GM21528 (cell line): ENCODE measurements around the gene TMEM63B.

Source experiments
- ATAC-seq: cut with Tn5 transposase; IDR thresholded peaks from one replicate; pipeline ENCODE4 v1.9.1; 2021; ENCODE audit warnings: mild to moderate bottlenecking, moderate library complexity; ENCODE audit not compliant: unreplicated experiment, low FRiP score

The TMEM63B gene

GRCh38 chr6:44115866-44116265, 11.5 kb upstream of the TMEM63B start:
- no peak for ATAC-seq

- no peak for ATAC-seq
These were observed 10.5 kb upstream of the TMEM63B start for GRCh38 chr6:44116641-44117382.

GRCh38 chr6:44117397-44118128, 9.8 kb upstream of the TMEM63B start:
- no peak for ATAC-seq

GRCh38 chr6:44119704-44120262, 7.6 kb upstream of the TMEM63B start:
- no peak for ATAC-seq

- ATAC-seq: no peak
These were observed 6.5 kb upstream of the TMEM63B start for GRCh38 chr6:44120692-44121443.

- no peak for ATAC-seq
These were observed 4.6 kb upstream of the TMEM63B start for GRCh38 chr6:44122801-44123200.

- ATAC-seq: no peak
These were observed 3.8 kb upstream of the TMEM63B start for GRCh38 chr6:44123544-44123943.

- peak; percentile 32 for ATAC-seq
These were observed 819 bp upstream of the TMEM63B start for GRCh38 chr6:44126320-44127149.

- ATAC-seq: peak; percentile 16
These were observed 915 bp downstream of the TMEM63B start for GRCh38 chr6:44128020-44128917.

- no peak for ATAC-seq
These were observed 2.5 kb downstream of the TMEM63B start for GRCh38 chr6:44129841-44130322.

GRCh38 chr6:44131892-44132291, 4.5 kb downstream of the TMEM63B start:
- no peak for ATAC-seq

- no peak for ATAC-seq
These were observed 5.1 kb downstream of the TMEM63B start for GRCh38 chr6:44132476-44132875.

- no peak for ATAC-seq
These were observed 5.9 kb downstream of the TMEM63B start for GRCh38 chr6:44133003-44133931.

- no peak for ATAC-seq
These were observed 6.8 kb downstream of the TMEM63B start for GRCh38 chr6:44133981-44134711.

- ATAC-seq: no peak
These were observed 7.9 kb downstream of the TMEM63B start for GRCh38 chr6:44135173-44135758.

- ATAC-seq: no peak
These were observed 8.5 kb downstream of the TMEM63B start for GRCh38 chr6:44135875-44136274.
